Psoas muscle (tissue), 8 donors: Measurements from ENCODE around the gene AP1B1. TPM values are rescaled to one million over a fixed set of nuclear protein-coding genes. Genes with fewer than 3 reads are reported as not detected.
A peak's percentile ranks its signal among the peaks of the same experiment; 100 is the strongest.
"Not testable (repeated sequence)": the region's sequence is repeated elsewhere in the genome, so short reads cannot be mapped to it uniquely, and the experiment has no call there.

Experiments used
- ATAC-seq, 4 donors: fragments of 200-7000 bp; cut with Tn5 transposase; one replicate each; pipeline ENCODE4 v1.9.1; 2020; ENCODE audit warnings: moderate library complexity in 3 of 4, mild to moderate bottlenecking in 2 of 4
- DNase-seq, 2 donors: peaks; one replicate each; pipeline ENCODE4 v3.0.0-alpha.2; 2020
- H3K27ac ChIP-seq: fragments of 200-600 bp; one replicate; pipeline ENCODE4 v1.8.0; 2022
- H3K27me3 ChIP-seq, 3 donors: fragments of 200-600 bp in 1 of 3; one replicate each; pipeline versions ENCODE4 v1.6.1 to v1.8.0; 2013 to 2022; ENCODE audit warnings: low read length in 2 of 3, mild to moderate bottlenecking in 2 of 3, moderate library complexity in 1 of 3; ENCODE audit not compliant: insufficient read depth in 3 of 3
- H3K36me3 ChIP-seq, 2 donors: fragments of 200-600 bp in 1 of 2; one replicate each; pipeline versions ENCODE4 v1.6.1 to v1.8.0; 2013 to 2022; ENCODE audit warnings: low read depth in 1 of 2, mild to moderate bottlenecking in 1 of 2, moderate library complexity in 1 of 2; ENCODE audit not compliant: insufficient read depth in 1 of 2
- H3K4me1 ChIP-seq: fragments of 200-600 bp; one replicate; pipeline ENCODE4 v1.8.0; 2022
- H3K4me3 ChIP-seq: fragments of 200-600 bp; one replicate; pipeline ENCODE4 v1.8.0; 2022; ENCODE audit warnings: mild to moderate bottlenecking
- H3K9me3 ChIP-seq: fragments of 200-600 bp; one replicate; pipeline ENCODE4 v1.8.0; 2022
- WGBS, 3 donors: extraction: QIAGEN DNeasy Blood & Tissue Kit; methylation state at CpG; one replicate each; pipeline versions ENCODE4 v1.1.6 to v1.1.7; 2013; 5-methylcytosine and 5-hydroxymethylcytosine counted together
- intact Hi-C, 2 donors: fragments of 100-400 bp; cut with DNase I; formaldehyde crosslinking; loops; one replicate each; pipeline versions ENCODE4 v1.11.0 to v1.14.2; 2022
- polyA plus RNA-seq, 3 donors: library from polyadenylated mRNA; stranded (reverse); fragments of 200-250 nt; gene quantifications; one replicate each; pipeline ENCODE4 v1.2.3, GENCODE V29; 2013
- total RNA-seq, 4 donors: library from RNA; stranded (reverse); fragmentation: NEBNext Ultra II Directional in 2 of 4; extraction: Animal tissue kit (Norgen Biotek cat#: 25700) in 2 of 4; gene quantifications; one replicate each; pipeline versions ENCODE4 v1.2.1 to v1.2.4, GENCODE V29; 2021 to 2023
- TF ChIP-seq, protein P1 (sequence below): fragments of 200-600 bp; IDR thresholded peaks from one replicate; pipeline ENCODE4 v1.8.0; 2022; ENCODE audit warnings: antibody characterized with exemption
- donor health status: healthy with polysubstance abuse.
- donor health status: DM: no; HTN: no; CAD: no; lungs with moderate emphysema.
- donor health status: Bipolar disorder and iron deficiency.
- donor health status: healthy.
- donor health status: DM: yes; HTN: yes; CAD: no.
- donor health status: DM: no; HTN: no; CAD: no.
- donor health status: DM: no; HTN: no; CAD: no.
- donor health status: DM: yes; HTN: yes; CAD: no.

AP1B1 gene
- total and polyA plus RNA-seq, 7 donors, result 17.5 to 35.3 (median 30.6) TPM

DNA sequence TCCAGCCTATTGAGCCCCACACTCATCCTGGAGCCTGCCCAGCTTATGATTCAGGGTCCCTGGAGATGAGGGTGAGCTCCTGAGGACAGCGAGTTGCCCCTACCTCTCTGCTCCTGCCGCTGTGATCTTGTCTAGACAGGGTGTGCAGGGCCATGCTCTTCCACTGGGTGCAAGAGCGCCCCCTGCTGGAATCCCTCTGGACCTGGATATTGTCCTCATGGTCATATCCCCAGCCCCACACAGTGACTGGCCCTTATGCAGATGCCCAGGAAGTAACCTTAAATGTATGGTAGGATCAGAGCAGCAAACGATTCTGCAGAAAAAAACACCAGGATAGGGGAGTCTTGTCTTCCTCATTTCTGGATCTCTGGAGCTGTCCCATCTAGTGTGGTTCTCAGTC, 24.4 kb upstream of the AP1B1 start:
- H3K27ac ChIP-seq, H3K9me3 ChIP-seq, H3K4me3 ChIP-seq, H3K4me1 ChIP-seq, H3K36me3 ChIP-seq, DNase-seq, intact Hi-C loops, H3K27me3 ChIP-seq: not testable (repeated sequence)
- 13 to 29% (median 22%) methylated on average over 1 to 4 of the region's 4 CpGs for WGBS, 3 donors
- peak; percentile 67 to 82 (median 78) for ATAC-seq
- TF ChIP-seq, protein P1, sequence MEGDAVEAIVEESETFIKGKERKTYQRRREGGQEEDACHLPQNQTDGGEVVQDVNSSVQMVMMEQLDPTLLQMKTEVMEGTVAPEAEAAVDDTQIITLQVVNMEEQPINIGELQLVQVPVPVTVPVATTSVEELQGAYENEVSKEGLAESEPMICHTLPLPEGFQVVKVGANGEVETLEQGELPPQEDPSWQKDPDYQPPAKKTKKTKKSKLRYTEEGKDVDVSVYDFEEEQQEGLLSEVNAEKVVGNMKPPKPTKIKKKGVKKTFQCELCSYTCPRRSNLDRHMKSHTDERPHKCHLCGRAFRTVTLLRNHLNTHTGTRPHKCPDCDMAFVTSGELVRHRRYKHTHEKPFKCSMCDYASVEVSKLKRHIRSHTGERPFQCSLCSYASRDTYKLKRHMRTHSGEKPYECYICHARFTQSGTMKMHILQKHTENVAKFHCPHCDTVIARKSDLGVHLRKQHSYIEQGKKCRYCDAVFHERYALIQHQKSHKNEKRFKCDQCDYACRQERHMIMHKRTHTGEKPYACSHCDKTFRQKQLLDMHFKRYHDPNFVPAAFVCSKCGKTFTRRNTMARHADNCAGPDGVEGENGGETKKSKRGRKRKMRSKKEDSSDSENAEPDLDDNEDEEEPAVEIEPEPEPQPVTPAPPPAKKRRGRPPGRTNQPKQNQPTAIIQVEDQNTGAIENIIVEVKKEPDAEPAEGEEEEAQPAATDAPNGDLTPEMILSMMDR, result peak; percentile 49

DNA sequence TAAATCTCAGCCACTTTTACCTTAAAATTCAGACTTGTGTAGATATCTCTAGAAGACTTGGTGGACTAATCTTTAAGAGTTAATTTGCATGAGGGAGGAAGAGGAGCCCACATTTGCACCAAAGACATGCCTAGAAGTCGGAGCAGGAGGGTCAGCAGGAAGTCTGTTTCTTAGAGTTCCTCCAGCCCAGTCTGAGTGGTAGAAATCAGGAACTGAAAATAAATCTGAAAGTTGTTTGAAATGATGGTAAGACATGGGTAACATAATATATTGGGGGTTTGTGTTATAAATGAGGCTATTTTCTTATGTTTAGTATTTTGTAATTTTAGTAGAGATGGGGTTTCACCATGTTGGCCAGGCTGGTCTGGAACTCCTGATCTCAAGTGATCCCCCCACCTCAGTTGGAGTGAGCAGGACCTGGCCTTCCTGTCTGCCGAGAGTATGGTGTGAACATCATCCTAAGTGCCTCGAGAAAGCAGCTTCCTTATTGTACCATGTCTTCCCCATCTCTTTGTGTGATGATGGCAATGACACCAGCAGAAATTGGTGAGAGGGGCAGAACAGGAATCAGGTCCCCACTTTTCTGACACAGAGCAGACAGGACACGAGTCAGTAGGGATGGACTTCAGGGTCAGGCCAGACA, 23.3 kb upstream of the AP1B1 start:
- H3K36me3 ChIP-seq, H3K4me1 ChIP-seq, H3K9me3 ChIP-seq, H3K27me3 ChIP-seq, H3K27ac ChIP-seq, H3K4me3 ChIP-seq, intact Hi-C loops, DNase-seq, ATAC-seq: not testable (repeated sequence)
- WGBS, 3 donors, result 60 to 64% (median 64%) methylated on average over 3 to 4 of the region's 4 CpGs

DNA sequence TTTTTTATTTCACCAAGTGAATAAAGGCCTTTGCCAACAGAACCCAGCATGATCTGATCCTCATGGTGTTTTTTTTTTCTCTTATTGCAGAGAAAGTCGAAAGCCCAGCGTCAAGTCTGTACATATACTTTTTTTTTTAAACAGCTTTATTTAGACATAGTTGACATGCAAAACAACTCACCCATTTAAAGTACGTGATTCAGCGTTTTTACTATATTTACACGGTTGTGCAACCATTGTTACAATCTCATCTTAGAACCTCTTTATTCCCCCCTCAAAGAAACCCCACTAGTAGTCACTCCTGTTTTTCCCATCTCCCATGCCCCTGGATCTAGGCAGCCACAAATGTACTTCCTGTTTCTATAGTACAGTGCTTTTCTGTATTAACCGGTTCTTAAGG, 20.6 kb upstream of the AP1B1 start:
- intact Hi-C loops, result no loop called here
- no peaks in the 10 kb centered on the region for H3K9me3 ChIP-seq
- H3K36me3 ChIP-seq, result no peaks in the 10 kb centered on the region
- DNase-seq, result no peak
- no peak overlapping the region for H3K27ac ChIP-seq
- H3K27me3 ChIP-seq, result no peaks in the 10 kb centered on the region
- TF ChIP-seq, protein P1, result no peak
- 67 to 87% (median 84%) methylated on average over 6 of the region's 6 CpGs for WGBS, 3 donors
- H3K4me3 ChIP-seq, result no peak overlapping the region
- ATAC-seq, result no peak
- H3K4me1 ChIP-seq, result no peaks in the 10 kb centered on the region

DNA sequence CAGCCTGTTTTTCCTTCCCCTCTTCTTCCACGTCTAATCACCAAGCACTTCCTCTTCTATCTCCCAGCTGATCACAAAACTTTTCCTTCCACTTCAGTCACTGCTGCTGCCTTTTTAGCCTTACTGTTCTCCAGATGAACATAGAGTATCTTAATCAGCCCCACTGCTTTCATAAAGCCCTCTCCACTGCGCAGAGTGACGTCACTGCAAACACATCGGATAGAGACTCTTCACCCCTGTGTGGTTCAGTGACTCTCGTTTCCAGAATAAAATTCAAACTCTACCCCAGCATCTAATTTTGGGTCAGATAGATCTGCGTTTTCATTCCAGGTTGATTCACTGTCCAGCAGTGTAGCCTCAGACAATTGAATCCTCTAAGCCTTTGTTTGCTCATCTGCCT, 13.2 kb upstream of the AP1B1 start:
- ATAC-seq, H3K9me3 ChIP-seq, intact Hi-C loops, DNase-seq, H3K4me3 ChIP-seq, H3K4me1 ChIP-seq, H3K36me3 ChIP-seq, H3K27me3 ChIP-seq, H3K27ac ChIP-seq: not testable (repeated sequence)
- 69 to 85% (median 82%) methylated on average over 6 of the region's 6 CpGs for WGBS, 3 donors

DNA sequence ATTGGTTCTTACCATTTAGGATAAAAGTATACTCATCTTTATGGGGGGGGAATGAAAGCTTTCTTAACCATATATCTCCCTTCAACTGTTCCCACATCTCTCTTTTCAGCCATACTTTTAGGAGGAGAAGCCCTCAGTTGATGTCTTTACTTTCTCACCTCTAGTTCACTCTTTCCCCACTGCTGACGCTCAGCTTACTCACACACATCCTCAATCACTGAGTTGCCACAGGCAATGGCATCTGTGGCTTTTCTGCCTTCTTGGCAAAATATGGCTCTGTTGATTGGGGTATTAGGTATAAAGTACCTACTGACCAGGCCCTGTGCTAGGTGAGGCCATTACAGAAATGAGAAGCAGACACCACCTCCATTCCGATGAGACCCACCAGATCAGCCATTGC, 12.2 kb upstream of the AP1B1 start:
- Histone ChIP-seq H3K36me3 (no peaks in the 10 kb centered on the region), H3K27me3 (no peaks in the 10 kb centered on the region), H3K4me3 (no peak overlapping the region), H3K4me1 (no peaks in the 10 kb centered on the region), H3K27ac (no peak overlapping the region), H3K9me3 (no peaks in the 10 kb centered on the region)
- TF ChIP-seq, protein P1, result no peak
- DNase-seq (no peak), ATAC-seq (no peak)
- WGBS, 3 donors, result 89 to 97% (median 91%) methylated on average over 2 of the region's 2 CpGs
- intact Hi-C loops, result no loop called here

DNA sequence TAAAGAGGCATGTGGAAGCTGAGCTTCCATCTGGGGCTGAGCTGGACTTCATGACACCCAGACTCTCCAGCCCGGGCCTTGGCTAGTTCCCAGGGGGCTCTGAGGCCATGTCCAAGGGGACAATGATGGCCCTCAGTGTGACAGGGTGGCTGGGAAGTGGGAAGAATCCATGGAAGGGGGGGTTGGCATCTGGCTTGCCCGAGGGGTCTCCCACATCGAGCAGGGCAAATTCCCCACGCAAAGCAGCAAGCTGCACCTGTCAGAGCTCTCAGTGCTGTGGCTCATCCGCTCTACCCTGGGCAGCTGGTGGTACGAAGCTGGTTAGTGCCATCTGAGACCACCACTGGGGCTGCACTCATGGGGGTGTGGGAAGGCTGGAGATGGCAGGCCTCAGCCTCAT, 9.4 kb upstream of the AP1B1 start:
- no peaks in the 10 kb centered on the region for H3K27me3 ChIP-seq
- TF ChIP-seq, protein P1, result no peak
- intact Hi-C loops, result loop anchor here in 1 of 2 donors (5.0 kb wide), 1 partner anchor 125 kb away; no protein-coding TSS in a partner anchor
- H3K4me1 ChIP-seq, result peaks cover 5% of the 10 kb centered on the region
- WGBS, 3 donors, result 46 to 53% (median 49%) methylated on average over 6 of the region's 6 CpGs
- H3K27ac ChIP-seq, result no peak overlapping the region
- no peaks in the 10 kb centered on the region for H3K9me3 ChIP-seq
- ATAC-seq (no peak), DNase-seq (no peak)
- H3K4me3 ChIP-seq, result no peak overlapping the region
- H3K36me3 ChIP-seq, result no peaks in the 10 kb centered on the region
